HPDE6-E6E7 (cell line): ENCODE data around the gene APBB1IP.
"Not testable (repeated sequence)": the region's sequence is repeated elsewhere in the genome, so short reads cannot be mapped to it uniquely, and the experiment has no call there.

ENCODE experiments used
- DNase-seq: peaks from one replicate; pipeline ENCODE4 v3.0.0; 2011; ENCODE audit warnings: missing footprints; ENCODE audit errors: extremely low spot score

APBB1IP gene

DNA sequence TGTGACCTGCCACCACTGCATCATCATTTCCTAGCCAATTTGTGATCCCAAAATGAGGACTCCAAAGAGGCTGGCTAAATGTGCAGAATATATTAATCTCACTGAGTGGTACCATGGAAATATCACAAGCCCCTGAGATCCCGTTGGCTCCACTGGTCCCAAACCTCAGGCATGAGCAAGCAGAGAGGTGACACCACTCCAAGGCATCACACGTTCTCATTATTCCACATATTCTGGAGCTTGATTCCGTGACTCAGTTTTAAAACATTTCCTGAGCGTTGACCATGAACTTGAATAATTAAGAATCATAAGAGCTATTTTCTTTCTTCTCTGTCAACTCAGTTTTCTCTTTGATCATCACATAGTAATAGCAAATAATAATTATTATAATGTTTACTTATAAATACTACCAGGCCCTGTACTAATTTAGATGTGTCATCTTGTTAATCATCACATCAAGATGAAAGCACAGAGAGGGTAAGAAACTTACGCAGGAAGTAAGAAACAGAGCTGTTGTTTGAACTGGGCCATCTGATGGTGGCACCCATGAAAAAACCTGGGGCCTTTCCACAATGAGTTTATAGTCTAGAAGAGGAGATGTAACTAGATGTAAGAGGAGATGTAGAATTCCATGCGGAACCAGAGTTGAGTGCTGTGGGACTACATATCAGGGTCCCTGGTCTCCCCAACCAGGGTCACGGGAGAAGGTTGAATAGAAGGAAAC is 3.5 kb downstream of the APBB1IP start:
- DNase-seq: no peak

- DNase-seq: no peak
These were observed 7.4 kb downstream of the APBB1IP start for GRCh38 chr10:26445411-26446031.

GRCh38 chr10:26446258-26446657 is 8.1 kb downstream of the APBB1IP start:
- no peak for DNase-seq

GRCh38 chr10:26448292-26448691 is 10.2 kb downstream of the APBB1IP start:
- no peak for DNase-seq

- DNase-seq: no peak
These were observed 10.7 kb downstream of the APBB1IP start for GRCh38 chr10:26448706-26449435.

- DNase-seq: no peak
These were observed 11.6 kb downstream of the APBB1IP start for GRCh38 chr10:26449726-26450125.

- no peak for DNase-seq
These were observed 13.8 kb downstream of the APBB1IP start for GRCh38 chr10:26451903-26452302.

- DNase-seq: no peak
These were observed 15.7 kb downstream of the APBB1IP start for GRCh38 chr10:26453850-26454249.

DNA sequence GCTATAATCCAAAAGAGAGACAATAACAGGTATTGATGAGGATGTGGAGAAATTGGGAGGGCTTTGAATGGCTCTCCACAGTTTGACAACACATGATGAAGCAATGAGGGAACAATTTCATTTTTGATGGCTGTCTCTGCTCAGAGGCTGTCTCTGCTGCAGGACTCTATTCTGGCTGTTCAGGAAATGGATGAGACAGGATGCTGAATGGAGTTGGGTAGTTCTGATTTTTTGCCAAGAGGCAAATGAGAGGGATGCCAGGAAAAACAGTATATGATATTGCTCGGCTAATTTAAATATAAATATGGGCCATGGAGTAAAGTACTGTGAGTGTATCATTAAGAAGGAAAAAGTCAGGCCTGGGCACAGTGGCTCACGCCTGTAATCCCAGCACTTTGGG is 16.8 kb downstream of the APBB1IP start:
- DNase-seq: no peak

GRCh38 chr10:26455567-26456315 is 17.6 kb downstream of the APBB1IP start:
- DNase-seq: no peak

DNA sequence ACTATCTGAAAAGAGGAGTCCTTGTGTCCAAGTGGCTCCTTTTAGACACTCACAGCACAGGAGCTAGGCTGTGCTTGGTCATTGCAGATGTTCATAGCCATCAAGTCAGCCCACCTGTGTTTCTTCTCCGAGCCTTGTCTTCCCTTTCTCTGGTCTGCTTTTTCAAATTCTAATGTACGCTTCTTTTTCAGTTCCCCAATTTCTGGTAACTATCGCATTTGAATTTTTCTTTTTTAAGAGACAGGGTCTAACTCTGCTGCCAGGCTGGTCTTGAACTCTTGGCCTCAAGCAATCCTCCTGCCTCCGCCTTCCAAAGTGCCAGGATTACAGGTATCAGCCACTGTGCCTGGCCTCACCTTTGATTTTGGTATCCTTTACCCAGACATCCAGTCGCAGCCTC is 18.9 kb downstream of the APBB1IP start:
- DNase-seq: no peak

- no peak for DNase-seq
These were observed 22.6 kb downstream of the APBB1IP start for GRCh38 chr10:26460736-26461135.

- DNase-seq: no peak
These were observed 25.8 kb downstream of the APBB1IP start for GRCh38 chr10:26463986-26464385.

DNA sequence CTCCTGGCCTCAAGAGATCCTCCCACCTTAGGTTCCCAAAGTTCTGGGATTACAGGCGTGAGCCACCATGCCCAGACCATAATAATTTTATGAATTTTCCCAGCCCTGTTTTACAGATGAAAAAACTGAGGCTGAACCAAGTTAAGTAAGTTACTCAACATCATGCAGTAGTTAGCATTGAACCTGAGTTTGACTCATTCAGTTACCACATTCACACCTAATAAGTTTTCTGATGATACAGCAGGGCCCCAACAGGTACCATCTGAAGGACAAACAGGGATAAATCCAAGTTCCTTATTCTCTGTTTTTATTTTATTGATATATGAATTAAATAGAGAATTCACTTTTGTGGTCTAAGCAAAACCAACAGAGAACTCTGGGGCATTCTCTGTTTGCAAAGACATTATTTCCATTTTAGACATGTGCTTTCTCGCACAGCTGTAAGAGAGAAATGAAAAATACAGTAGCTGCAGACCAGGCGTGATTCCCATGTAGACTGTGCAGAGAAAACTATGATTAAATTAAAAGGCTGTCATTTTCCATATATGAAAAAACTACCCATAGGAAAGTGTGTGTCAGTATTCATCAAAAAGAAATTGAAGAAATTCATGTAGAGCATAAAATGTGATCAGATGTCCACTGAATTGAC is 26.6 kb downstream of the APBB1IP start:
- no peak for DNase-seq

- not testable (repeated sequence) for DNase-seq
These were observed 28.4 kb downstream of the APBB1IP start for GRCh38 chr10:26466531-26466930.

DNA sequence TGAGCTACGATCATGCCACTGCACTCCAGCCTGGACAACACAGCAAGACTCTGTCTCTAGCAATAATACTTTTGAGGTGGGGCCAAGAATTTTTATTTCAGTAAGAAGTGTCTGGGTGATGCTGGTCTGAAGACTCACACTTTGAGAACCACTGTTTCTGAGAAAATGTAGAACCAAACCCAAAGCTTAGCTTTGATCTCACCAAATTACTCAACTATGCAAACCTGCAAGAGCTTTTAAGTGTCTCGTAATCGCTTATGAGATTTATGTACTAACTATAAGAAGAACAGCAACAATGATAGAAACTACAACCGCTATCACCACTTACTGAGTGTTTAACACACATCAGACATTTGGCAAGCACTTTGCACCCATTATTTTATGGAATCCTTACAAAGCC is 29.5 kb downstream of the APBB1IP start:
- DNase-seq: no peak

DNA sequence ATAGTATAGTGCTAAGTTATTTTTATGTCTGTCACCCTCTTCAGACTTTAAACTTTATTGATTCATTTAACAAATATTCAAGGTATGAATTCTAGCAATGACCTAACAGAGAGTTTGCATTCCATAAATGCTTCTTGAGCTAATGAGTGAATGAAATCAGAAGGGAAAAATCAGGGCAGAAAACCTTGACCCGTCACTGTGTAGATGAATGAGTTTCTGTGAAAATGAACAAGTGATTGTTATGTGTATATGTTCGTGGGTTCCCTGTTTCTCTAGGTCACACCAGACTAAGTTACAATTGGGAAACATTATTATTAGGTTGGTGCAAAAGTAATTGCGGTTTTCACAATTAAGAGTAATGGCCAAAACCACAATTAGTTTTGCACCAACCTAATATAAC is 30.1 kb downstream of the APBB1IP start:
- no peak for DNase-seq

- DNase-seq: no peak
These were observed 30.6 kb downstream of the APBB1IP start for GRCh38 chr10:26468700-26469099.

- DNase-seq: no peak
These were observed 34.3 kb downstream of the APBB1IP start for GRCh38 chr10:26472492-26472778.

DNA sequence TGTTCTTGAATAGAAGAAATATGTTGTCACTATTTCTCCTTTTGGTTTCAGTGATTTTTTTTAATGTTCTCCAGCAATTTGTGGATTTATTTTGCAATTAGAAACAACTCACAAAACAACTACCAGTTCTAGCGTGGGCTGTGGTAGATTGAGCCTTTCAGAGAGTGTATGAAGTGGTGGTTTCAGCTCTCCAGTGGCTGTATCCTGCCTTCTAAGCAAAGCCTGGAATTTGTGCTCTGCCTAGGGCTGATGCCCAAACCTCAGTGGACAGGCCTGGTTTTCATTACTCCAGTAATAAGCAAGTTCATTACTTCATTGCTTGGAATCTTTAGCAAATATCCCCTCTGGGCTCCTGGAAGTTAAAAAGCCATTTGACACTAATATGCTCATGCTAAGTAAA is 35.9 kb downstream of the APBB1IP start:
- DNase-seq: no peak

DNA sequence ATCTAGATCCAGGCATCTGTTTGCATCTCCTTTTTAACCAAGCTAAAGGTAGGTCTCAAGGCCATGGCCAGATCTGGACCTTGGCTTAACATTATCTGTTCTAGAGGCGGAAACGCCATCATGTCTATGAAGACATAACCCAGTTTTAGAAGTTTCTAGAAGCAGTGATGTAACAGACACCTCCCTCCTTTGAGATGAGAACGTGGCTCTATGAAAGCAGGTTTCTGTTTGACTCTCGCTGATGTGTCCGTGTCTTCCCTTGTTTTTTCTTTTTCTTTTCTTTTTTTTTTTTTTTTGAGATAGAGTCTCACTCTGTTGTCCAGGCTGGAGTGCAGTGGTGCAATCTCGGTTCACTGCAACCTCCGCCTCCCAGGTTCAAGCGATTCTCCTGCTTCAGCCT is 36.7 kb downstream of the APBB1IP start:
- not testable (repeated sequence) for DNase-seq

DNA sequence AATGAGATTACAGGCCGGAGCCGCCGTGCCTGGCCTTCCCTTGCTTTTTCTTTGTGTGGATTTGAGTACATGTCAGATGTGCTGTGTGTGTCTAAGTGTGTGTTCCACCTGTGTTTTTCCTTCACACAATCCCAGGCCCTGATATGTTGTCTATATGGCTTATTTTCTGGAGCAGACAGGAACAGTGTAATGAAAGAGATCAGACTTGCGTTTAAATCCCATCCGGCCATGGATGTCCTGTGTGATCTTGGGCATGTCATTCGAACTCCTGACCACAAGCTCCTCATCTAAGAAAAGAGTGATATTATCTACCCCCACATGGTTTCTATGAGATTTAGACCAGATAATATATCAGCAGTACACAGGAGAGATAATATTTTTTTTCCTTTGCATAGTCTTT is 37.2 kb downstream of the APBB1IP start:
- no peak for DNase-seq
